GM21390 (cell line): ENCODE results near the gene LAMB3.

Source experiments
- ATAC-seq: cut with Tn5 transposase; IDR thresholded peaks from one replicate; pipeline ENCODE4 v1.9.1; 2021; ENCODE audit not compliant: unreplicated experiment

Gene LAMB3

GRCh38 chr1:209662879-209663327, 10.7 kb upstream of the LAMB3 start:
- ATAC-seq = no peak

- ATAC-seq = no peak
Measured at GRCh38 chr1:209661071-209661470, 8.8 kb upstream of the LAMB3 start.

GRCh38 chr1:209659909-209660308, 7.7 kb upstream of the LAMB3 start:
- peak; percentile 90 for ATAC-seq

GRCh38 chr1:209657918-209658317, 5.7 kb upstream of the LAMB3 start:
- ATAC-seq = no peak

- ATAC-seq = no peak
Measured at GRCh38 chr1:209657140-209657879, 5.1 kb upstream of the LAMB3 start.

- ATAC-seq = no peak
Measured at GRCh38 chr1:209655411-209656231, 3.4 kb upstream of the LAMB3 start.

GRCh38 chr1:209653915-209654351, 1.7 kb upstream of the LAMB3 start:
- ATAC-seq = peak; percentile 42

- peak; percentile 28 for ATAC-seq
Measured at GRCh38 chr1:209652873-209653401, 712 bp upstream of the LAMB3 start.

- peak; percentile 50 for ATAC-seq
Measured at GRCh38 chr1:209651138-209651587, 1.1 kb downstream of the LAMB3 start.

- ATAC-seq = no peak
Measured at GRCh38 chr1:209650454-209650853, 1.8 kb downstream of the LAMB3 start.

GRCh38 chr1:209648931-209649776, 3.1 kb downstream of the LAMB3 start:
- ATAC-seq = no peak

- ATAC-seq = no peak
Measured at GRCh38 chr1:209648346-209648745, 3.9 kb downstream of the LAMB3 start.

GRCh38 chr1:209647156-209647555, 5.1 kb downstream of the LAMB3 start:
- ATAC-seq = no peak

GRCh38 chr1:209646558-209646957, 5.7 kb downstream of the LAMB3 start:
- no peak for ATAC-seq

- ATAC-seq = no peak
Measured at GRCh38 chr1:209645574-209646452, 6.4 kb downstream of the LAMB3 start.

GRCh38 chr1:209643285-209644020, 8.8 kb downstream of the LAMB3 start:
- ATAC-seq = no peak

GRCh38 chr1:209642816-209643215, 9.4 kb downstream of the LAMB3 start:
- no peak for ATAC-seq

GRCh38 chr1:209641832-209642172, 10.4 kb downstream of the LAMB3 start:
- no peak for ATAC-seq

GRCh38 chr1:209635850-209636249, 16.4 kb downstream of the LAMB3 start:
- ATAC-seq = no peak
